Brain microvascular endothelial cell (primary cell): ENCODE measurements around the gene EPHX1.

Source experiments
- DNase-seq: peaks from one replicate; pipeline ENCODE4 v3.0.0-alpha.2; 2020
- H3K27ac ChIP-seq: fragments of 250-450 bp; sonication (Bioruptor Pico); 2 replicates; pipeline ENCODE4 v1.5.1; 2020; ENCODE audit warnings: mild to moderate bottlenecking, moderate library complexity
- H3K27me3 ChIP-seq: fragments of 250-450 bp; sonication (Bioruptor Pico); replicated peaks from 2 replicates; pipeline ENCODE4 v1.5.1; 2020; ENCODE audit warnings: mild to moderate bottlenecking
- H3K36me3 ChIP-seq: fragments of 250-450 bp; sonication (Bioruptor Pico); replicated peaks from 2 replicates; pipeline ENCODE4 v1.5.1; 2020; ENCODE audit warnings: mild to moderate bottlenecking
- H3K4me3 ChIP-seq: 2 replicates; pipeline ENCODE4 v1.5.1; 2011; ENCODE audit warnings: low read depth, mild to moderate bottlenecking, control low read depth, low read length, moderate library complexity
- CTCF ChIP-seq: IDR thresholded peaks from 2 replicates; pipeline ENCODE4 v1.5.1; 2011; ENCODE audit warnings: low read depth, mild to moderate bottlenecking, moderate library complexity, low read length, control low read depth, inconsistent platforms; ENCODE audit errors: missing control alignments
- in situ Hi-C: cut with HindIII; loops from 2 replicates; pipeline ENCODE4 v1.10.0; 2017; ENCODE audit warnings: low sequenced_read_pairs, low pct_ligation_motif_present

The EPHX1 gene

GRCh38 chr1:225871359-225872074, 61.6 kb downstream of the EPHX1 start:
- TF ChIP-seq CTCF: no peak
- no peak overlapping the region for H3K4me3 ChIP-seq
- DNase-seq: no peak
- peaks cover 15% of the 10 kb centered on the region for H3K36me3 ChIP-seq
- no peak overlapping the region for H3K27ac ChIP-seq
- H3K27me3 ChIP-seq: no peaks in the 10 kb centered on the region
- in situ Hi-C loops: no loop called here

- in situ Hi-C loops: no loop called here
- H3K36me3 ChIP-seq: peaks cover 12% of the 10 kb centered on the region
- DNase-seq: no peak
Measured at GRCh38 chr1:225872075-225872430, 62.1 kb downstream of the EPHX1 start.

GRCh38 chr1:225873281-225873850, 63.4 kb downstream of the EPHX1 start:
- no peak overlapping the region for H3K4me3 ChIP-seq
- no peak for TF ChIP-seq CTCF
- no peak overlapping the region for H3K27ac ChIP-seq
- H3K27me3 ChIP-seq: no peaks in the 10 kb centered on the region
- in situ Hi-C loops: no loop called here
- no peak for DNase-seq
- peaks cover 11% of the 10 kb centered on the region for H3K36me3 ChIP-seq

More at GRCh38 chr1:225872075-225872430, 62.1 kb downstream of the EPHX1 start:
- no peak for TF ChIP-seq CTCF
- no peak overlapping the region for H3K4me3 ChIP-seq
- no peaks in the 10 kb centered on the region for H3K27me3 ChIP-seq
- no peak overlapping the region for H3K27ac ChIP-seq

GRCh38 chr1:225874431-225874830, 64.5 kb downstream of the EPHX1 start:
- Histone ChIP-seq H3K27ac (no peak overlapping the region), H3K27me3 (no peaks in the 10 kb centered on the region), H3K36me3 (peaks cover 11% of the 10 kb centered on the region), H3K4me3 (no peak overlapping the region)
- DNase-seq: no peak
- TF ChIP-seq CTCF: no peak
- in situ Hi-C loops: no loop called here

- Histone ChIP-seq H3K4me3 (no peak overlapping the region), H3K36me3 (peaks cover 9% of the 10 kb centered on the region), H3K27me3 (no peaks in the 10 kb centered on the region), H3K27ac (no peak overlapping the region)
- DNase-seq: no peak
- in situ Hi-C loops: no loop called here
- no peak for TF ChIP-seq CTCF
Measured at GRCh38 chr1:225875044-225875815, 65.3 kb downstream of the EPHX1 start.
